Stimulated activated CD8-positive, alpha-beta memory T cell treated with anti-CD3 and anti-CD28 coated beads, Interleukin-12 subunit alpha, Interleukin-12 subunit beta, amount 100 ng/mL, for 1 hour (primary cell): ENCODE results near the gene EVX2.

Experiments
- DNase-seq: peaks from one replicate; pipeline ENCODE4 v3.0.0-alpha.2; 2020; ENCODE audit warnings: low read depth

EVX2 gene

DNA sequence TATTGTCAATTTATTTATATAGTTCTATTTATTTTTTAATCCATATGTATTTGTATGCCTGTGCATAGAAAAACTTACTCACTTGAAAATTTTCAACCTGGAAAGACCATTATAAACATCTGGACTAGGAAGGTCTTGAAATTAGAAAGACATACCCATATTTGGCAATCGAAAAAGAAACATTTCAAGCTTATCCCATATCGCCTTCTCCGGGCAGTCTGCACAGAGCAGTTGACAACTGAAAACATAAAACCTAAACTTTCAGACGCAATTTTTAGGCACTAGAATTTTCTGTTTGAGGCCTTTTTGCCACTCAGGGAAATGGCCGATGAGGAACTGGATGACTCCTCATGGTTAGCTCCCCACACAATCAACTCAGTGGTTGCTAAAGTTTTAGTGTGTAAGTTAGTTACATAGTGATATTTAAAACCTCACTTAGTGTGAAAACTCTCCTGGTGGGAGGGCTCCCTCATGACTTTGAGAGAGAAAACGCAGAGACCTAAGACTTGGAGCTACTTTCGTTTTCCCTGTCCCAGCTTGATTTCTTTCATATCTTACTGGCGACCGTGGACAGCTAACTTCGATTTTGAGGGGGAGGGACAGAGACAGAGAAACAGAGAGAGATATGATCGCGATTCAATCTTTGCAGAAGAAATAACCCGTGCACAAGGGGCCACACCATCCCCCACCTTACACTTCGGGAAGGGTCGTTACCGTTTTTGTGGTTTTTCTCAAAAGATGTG is 12.7 kb upstream of the EVX2 start:
- no peak for DNase-seq

DNA sequence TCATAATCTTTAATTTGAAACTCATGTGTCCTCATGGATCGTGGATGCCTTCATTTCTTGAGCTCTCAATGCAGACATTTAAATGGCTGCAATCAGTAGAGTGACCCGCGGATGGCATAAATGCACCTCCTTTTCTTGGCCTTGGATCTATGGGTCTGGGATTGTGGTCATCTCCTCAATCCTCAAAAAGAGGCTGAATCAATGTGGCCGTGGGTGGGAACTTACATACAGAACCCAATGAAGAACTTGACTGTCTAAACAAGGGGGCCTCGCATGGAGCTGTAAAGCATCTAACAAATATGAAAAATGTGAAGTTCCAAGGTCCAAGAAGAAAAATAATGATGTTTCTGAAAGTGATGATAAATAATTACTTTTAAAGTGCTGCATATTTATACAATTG is 11.7 kb upstream of the EVX2 start:
- DNase-seq = no peak

DNA sequence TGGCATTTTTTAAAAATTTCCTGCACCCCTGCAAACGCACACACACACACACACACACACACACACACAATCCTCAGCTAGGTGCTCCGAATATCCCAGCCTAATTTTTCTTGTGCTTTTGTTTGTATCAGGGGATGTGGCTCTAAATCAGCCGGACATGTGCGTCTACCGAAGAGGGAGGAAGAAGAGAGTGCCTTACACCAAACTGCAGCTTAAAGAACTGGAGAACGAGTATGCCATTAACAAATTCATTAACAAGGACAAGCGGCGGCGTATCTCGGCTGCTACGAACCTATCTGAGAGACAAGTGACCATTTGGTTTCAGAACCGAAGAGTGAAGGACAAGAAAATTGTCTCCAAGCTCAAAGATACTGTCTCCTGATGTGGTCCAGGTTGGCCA is 10.6 kb upstream of the EVX2 start:
- DNase-seq = no peak

DNA sequence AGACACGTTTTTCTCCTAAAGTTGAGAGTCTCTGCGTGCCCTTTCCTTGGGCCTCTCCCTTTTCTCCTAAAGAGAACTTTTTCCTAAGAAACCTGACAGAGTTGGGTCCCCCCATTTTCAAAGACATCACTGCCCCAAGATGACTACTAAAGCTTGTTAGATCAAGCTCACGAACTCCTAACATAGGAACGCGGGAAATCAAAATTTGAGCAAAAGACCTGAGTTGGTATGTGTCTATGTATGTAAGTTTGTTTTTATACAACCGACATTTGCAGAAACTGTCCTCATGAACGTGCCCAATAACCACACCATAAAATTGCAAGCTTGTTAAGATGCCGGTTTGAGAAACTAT is 10.1 kb upstream of the EVX2 start:
- DNase-seq = no peak

DNA sequence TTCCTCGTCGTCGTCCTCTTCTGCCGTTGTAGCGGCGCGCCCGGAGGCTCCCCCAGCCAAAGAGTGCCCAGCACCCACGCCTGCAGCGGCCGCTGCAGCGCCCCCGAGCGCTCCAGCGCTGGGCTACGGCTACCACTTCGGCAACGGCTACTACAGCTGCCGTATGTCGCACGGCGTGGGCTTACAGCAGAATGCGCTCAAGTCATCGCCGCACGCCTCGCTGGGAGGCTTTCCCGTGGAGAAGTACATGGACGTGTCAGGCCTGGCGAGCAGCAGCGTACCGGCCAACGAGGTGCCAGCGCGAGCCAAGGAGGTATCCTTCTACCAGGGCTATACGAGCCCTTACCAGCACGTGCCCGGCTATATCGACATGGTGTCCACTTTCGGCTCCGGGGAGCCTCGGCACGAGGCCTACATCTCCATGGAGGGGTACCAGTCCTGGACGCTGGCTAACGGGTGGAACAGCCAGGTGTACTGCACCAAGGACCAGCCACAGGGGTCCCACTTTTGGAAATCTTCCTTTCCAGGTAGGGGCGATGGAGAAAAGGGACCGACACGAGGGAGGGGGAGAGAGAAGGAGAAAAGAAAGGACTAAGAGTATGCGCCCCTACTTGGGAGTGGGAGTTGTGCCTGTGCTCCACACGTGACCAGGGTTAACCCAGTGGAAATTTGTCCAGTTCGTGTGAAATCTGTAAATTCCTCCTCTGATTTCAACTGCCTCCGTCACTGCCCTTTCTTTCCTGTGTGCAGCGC is 9.6 kb upstream of the EVX2 start:
- no peak for DNase-seq

DNA sequence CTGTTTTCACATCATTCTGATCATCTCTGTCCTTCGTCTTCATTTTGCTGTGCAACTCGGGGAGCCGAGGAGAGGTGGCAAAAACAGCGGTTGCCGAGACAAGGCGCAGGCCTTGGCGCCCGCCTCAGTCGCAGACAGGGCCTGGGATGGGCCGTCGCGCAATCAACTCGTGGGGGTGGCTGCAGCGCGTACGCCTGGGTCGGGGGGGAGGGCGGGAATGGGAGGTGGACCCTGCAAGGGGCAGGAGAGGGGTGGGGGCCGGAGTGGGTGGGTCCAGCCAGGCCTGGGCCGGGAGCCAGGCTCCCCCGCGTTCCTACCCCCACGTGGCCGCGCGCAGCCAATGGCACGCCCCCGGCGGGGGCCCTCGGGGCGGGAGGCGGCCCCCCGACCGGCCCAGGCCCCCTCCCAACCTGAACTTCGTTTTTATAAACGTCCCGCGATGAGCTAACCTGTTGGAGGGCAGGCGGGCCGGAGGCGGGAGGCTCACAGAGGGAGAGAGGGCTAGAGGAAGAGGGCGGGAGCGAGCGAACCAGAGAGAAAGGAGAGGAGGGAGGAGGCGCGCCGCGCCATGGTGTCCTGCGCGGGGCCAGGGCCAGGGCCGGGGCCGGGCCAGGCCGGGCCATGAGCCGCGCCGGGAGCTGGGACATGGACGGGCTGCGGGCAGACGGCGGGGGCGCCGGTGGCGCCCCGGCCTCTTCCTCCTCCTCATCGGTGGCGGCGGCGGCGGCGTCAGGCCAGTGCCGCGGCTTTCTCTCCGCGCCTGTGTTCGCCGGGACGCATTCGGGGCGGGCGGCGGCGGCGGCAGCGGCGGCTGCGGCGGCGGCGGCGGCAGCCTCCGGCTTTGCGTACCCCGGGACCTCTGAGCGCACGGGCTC is 8.7 kb upstream of the EVX2 start, which contains the start of gene HOXD13:
TSS of gene HOXD13 (plus strand) at position 452 of the 875 bp plus-strand sequence. CDS start at position 622, 170 bp downstream.
- no peak for DNase-seq

DNA sequence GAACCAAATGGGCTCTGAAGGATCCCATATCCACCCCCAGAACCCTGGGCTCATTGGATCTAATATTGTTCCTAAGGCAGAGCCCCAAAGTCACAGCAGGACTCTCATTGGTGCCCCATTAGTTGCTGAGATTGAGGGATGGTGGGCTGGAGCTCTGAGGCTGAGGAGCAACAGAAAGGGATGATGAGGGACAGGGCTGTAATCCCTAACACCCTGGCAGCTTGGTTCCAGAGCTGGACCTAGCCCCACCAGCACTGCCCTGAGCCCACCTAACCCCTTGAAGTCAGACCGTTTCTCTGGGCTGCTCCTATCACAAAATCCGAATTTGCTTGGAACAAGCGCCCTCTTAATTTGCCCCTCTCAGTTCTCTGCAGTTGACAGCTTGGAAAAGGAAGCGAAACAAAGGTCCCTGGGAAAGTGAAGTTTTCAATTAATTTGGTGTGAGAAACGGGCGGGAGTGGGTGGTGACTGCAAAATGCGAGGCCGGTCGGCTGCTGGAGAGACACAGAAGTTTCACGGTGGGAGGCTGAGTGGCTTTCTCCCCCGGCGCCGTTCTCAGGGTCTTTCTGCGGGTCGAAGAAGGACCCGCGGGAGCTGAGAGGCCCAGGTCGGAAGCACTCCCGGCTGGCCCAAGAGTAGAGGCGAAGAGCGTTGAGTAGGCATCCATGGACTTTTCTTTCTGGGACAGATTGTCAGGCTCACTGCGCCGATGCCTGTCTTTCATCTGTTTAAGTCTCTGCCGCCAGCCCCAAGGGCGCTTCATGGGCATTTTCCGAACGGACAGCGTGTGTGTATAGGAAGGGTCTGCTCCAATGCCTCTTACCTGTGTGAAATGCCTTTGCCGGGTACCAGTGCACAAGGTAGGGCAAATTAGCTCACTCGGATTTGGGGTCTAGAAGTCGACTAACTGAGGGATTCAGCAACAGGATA is 7.8 kb upstream of the EVX2 start:
- DNase-seq = no peak

DNA sequence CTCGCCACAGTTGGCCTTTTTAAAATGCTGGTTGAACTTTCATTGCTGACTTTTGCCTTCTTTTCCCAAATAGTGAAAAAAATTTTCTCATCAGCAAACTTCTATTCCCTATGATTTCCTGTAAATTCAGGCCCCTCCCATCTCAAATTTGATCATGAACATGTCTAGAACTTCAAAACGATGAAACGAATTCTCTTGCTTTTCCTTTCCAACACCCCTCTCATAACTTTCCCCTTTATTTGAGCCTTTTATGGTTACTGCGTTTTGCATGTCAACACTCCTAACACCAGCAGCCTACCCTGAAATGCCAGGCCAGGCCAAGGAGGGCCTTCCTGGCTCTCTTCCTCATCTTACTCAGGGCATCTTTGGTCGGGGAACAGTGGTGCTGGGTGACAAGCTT is 7.1 kb upstream of the EVX2 start:
- no peak for DNase-seq

DNA sequence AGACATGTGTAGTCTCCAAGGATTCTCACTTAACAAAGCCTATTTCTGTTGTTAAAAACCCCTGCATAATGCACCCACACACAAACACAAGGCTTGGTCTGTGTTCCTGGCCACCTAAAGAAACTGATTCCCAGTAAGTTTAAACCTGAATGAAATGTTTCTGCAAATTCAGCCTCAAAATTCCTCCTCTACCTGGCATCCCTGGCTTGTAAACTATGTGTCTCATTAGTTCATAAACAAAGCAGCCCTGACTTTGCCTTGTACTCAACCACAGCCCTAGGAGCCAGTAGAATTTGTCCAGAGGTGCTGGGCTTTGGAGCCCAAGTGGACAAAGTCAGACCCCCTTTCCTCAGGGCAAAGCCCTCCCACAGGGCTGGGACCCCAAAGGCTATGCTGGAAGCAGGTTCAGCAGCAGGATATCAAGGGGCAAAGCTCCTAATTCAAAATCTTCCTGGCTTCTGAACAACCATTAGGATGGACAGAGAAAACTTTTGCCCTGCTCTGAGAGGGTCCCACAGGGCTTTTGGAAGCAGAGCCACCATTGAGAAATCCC is 6.2 kb upstream of the EVX2 start:
- no peak for DNase-seq

DNA sequence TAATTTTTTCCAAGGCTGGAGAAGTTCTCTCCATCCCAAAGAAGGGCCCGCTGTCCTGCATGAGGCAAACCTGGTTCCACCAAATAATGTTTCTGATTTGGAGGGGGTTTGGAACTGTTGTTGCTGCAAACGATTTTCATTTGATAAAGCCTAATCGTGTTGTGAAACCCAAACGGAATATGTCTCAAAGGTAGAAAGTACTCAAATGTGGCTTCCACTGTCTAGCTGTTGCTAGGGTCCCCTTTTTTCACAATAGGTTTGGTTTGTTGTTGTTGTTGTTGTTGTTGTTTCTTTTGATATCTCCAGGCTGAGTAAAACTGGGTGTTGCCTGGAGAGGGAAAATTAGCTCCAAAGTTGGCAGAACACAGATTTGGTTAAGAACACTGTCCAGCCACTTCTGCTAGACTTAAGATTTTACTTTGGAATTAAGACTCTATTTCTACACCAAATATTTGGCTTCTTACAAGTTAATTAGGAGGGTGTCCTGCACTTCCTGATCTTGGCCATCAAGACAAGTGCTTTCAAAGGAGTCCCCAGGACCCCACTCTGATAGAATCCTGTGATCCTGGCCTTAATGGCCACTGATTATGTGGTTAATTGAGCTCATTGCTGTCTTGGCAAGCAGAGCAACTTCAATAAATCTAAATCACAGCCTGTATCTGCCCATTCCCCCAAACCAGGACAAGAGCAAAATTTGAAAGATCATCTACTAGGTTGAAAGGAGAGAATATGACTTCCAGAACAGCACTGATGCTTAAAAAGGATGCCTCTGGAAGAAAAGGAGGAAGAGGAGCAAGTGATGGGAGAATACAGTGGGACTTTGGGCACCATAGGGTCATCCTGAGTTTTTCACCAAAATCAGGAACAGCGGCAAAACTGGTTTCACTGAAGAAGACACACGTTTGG is 5.4 kb upstream of the EVX2 start:
- DNase-seq = no peak

DNA sequence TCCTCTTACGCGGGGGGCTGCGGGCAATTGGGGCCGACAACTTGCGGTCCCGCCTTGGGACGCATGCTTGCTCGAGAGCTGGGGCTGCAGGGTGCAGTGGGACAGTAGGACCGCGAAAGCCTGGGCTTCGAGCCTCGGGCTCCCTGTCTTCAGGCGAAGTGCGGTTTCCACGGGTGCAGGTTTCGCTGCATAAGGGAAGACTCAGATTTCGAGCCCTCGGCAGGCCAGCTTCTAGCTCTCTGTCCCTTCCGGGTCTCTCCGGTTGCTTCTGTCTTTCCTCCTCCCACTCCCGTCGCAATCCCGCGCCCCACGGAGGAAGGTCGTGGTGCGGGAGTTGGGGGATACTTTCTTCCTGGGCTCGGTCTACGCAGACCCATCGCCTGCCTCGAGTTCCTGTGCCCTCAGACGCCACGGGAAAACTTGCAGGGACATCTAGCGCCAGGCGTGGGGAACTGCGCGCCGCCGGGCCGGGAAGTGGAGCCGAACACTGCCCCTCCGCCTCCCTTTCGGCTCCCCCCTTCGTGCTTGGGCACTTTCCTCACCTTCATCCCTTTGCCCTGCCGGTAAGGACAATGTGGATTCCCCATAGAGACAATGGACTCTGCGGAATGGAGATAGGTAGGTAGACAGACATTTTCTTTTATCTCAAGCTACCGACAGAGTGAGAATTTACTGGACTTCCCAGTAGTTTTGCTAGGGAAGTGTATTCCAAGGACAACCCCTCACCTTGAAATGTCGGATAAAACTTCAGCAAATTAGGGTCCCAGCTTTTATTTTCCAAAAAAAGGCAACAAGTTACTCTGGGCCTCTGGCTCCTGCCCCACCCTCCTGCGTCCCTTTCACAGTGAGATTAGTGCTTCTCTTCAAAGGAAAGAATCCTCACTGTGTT is 4.5 kb upstream of the EVX2 start:
- no peak for DNase-seq

DNA sequence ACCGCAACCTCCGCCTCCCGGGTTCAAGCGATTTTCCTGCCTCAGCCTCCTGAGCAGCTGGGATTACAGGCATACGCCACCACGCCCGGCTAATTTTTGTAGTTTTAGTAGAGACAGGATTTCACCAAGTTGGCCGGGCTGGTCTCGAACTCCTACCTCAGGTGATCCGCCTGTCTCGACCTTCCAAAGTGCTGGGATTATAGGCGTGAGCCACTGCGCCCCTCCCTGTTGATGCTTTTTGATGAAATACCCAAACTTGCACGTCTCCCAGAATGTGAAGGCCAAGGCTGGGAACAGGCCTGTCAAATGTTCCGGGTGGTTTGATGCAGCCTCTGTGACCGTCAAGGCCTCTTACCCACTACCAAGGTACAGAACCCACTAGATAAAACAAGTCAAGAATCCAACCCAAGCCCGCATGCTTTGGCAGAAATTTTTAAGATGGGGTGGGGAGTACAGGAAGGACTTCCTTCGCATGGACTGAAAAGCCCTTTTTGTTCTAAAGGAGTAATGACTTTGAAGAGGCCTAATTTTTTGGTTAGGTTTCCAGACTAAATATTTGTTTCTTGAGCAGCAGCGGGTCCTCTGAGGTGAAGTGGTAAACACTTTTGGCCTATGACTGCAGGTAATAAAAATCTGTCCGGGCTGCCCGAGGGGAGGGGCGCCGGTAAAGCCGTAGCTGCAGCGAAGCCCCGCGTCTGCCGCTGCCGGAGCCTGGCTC is 3.7 kb upstream of the EVX2 start:
- DNase-seq = no peak

DNA sequence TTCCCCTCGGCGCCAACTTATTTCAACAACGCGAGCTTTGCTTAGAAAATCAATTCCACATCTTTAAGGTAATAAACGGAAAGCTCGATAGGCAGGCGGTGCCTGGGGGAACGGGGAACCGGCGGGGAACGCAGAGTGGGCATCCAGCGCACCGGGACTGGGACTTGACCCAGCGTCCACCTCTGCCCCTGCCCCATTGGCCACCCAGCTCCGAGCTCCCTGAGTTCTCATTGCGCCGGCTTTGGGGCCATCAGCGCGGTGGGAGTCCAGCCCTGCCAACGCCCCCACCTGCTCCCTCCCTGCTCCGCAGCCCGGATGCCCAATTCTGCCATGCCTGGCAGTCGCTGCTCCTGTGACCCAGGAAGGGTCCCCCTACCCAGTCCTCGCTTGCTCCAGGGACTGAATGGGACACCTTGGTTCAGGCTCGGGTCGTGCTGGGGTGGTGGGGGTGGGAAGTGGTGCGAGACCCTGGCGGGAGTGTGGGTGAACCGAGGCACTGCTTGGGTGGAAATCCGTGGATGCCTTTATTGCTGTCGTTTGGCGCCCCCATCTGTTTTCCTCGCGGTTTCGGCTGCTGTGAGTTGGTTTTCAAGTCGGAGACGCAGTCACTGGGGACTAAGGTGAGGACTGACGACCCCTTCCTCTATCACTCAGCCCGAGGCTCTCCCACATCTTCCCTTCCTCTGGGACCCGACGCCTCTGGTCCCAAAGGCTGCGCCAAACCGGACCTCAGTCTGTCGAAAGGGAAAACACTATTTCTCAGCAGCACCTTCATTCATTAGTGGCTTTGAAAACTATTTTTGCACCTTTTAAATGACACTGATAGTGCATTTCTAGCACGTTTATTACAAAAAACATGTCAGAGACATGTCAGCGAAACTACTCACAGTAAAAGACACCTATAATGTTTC is 2.4 kb upstream of the EVX2 start:
- no peak for DNase-seq

DNA sequence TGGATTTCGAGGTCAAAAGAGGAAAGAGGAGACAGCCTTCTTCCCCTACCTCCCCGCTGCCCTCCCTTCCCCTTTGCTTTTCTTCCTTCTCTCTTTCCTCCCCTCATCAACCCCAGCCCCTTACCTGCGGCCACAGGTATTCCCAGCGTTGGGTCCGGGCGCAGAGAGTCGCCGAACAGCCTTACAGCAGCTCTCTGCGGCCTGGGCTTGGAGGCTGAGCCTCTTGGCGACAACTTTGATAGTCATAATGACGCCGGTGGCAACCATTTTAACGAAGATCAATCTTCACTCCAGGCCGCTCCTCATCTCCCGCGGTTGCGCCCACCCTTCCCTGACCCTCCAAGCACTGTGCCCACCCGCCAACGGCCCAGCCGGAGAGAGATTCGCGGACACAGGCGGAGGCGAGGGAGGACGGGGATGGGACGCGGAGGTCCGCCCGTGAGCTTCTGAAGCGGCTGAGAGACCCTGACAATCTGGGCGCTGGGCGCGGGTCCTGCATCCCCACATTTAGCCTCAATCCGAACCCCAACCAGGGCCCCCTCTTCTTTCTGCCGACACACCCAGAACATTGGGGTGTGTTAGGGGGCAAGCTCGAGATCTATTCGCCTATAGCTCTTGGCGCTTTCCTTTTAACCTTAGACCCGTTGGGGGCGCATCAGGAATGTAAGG is 1.5 kb upstream of the EVX2 start:
- no peak for DNase-seq

DNA sequence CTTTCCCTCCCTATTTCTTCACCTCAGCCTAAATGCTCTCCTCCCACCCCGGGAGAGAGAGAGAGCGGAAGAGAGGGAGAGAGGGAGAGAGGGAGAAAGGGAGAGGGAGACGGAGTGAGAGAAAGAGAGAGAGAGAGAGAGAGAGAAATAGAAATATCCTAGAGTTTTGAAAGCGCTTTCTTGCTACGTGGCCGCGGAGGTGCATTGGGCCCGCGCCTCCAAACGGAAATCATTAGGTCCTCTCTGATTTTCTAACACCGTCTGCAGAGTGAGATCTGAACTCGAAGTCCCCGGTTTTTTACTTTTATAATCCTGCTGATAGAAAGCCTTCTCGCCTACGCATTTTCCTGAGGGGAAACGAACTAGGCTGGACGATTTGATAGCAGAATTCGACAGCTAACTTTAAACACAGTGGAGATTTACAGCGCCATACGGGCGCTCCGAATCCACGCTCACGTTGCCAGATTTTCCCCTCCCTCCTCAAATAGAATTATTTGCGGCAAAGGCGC is 903 bp upstream of the EVX2 start:
- no peak for DNase-seq
